HG02981 (cell line): ENCODE measurements around the gene COL1A1.

Experiments
- ATAC-seq: cut with Tn5 transposase; IDR thresholded peaks from one replicate; pipeline ENCODE4 v1.9.1; 2021; ENCODE audit warnings: mild to moderate bottlenecking, moderate library complexity; ENCODE audit not compliant: unreplicated experiment

COL1A1 gene

DNA sequence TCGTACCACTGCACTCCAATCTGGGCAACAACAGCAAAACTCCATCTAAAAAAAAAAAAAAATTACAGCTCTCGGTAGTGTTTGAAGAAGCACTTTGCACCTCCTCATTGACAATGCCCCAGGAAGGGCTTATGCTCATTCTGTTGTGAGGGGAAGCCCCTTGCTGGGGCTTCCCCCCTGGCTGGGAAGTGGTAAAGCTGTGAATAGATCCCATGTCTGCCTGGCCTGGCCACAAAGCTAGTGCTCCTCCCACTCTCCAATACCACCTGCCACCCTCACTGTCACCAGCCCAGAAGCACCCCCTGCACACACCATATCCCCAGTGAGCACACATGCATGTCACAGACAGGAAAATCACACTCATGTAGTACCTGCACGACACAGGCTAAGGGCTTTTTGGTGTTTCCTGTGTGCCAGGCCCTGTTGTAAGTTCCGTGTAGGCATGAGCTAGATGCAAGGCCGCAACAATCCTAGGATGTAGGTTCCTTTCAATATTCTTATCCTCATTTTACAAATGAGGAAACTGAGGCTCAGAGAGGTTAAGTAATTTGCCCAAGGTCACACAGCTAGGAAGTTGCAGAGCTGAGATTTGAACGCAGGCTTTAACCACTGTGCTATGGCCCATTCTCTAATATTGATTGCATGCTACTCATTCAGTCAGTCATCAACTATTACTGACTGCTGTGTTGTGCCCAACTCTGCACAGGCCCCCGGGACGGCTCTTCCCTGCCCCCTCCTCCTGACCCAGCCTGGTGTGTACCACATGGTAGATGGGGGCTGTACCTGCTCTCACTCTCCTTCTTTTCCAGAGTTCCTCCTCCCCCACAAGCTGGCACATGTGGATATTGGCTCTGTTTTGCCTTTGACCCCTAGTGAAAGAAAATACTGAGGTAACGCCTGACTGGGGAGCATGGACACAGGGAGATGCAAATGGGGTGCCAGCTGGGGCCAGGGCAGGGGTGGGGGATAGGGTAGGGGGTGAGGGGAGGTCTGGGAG, 11.9 kb upstream of the COL1A1 start:
- no peak for ATAC-seq

DNA sequence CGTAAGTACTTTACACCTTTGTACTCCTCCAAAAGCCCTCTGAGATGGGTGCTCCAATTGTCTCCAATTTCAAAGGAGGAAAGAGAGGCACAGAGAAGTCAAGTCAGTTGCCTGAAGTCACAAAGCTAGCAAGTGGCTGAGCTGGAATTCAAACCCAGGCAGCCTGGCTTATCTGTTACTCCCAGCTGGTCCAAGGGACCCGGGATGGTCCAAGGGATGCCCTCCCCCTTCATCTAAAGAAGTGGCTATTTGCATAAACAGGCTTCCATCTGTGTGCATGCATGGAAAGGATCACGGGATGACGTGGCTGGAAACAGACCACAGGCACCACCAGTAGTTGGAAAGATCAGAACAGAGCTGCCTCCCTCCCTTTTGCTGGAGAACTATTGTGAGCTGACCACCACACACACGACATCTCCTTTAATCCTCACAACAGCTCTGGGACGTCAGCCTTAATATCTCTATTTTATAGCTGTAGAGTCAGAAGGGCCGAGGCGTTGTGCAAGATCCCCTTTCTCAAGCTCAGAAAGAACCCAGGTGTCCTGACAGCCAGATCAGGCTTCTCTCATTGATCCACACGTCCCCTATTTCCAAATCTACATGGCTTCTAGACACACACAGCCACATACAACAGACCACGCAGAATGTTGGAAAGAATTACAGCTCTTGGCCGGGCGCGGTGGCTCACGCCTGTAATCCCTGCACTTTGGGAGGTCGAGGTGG, 10.9 kb upstream of the COL1A1 start:
- ATAC-seq = no peak

DNA sequence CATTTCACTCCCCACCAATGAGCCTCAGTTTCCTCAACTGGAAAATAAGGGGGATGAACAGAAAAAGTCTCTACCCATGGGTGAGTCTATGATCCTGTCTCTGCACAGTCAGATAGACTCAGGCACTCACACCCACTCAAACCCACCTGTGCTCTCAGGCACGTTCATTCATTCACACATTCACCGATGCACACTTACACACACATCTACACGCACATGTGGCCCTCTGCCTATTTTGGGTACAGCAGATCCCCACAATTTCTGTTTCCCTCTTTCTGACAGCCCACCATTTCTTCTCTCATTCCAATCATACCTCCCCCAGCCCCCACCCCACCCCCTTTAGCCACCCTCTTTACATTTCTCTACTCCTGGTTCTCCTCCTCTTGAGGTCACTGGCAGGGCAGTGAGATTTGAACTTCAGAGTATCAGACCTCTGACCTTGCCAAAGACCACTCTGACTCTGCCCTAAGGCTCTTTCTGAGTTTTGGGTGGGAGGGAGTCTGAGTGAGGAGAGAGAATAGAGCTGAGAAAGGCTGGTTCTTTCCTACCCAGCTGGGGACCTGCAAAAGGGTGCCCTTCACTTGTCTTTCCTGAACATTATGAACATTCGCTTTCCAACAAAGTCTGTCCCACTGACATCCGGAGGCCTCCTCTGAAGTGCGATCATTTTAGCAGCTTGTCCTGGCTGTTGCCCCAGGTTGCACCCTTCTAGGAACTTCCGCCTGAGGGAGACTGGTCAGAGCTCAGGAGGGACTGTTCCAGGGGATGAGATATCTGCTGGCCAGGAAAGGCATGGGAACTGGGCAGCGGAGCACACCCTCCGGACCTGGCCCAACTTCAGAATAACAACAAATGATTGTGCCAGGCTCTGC, 10.1 kb upstream of the COL1A1 start:
- no peak for ATAC-seq

DNA sequence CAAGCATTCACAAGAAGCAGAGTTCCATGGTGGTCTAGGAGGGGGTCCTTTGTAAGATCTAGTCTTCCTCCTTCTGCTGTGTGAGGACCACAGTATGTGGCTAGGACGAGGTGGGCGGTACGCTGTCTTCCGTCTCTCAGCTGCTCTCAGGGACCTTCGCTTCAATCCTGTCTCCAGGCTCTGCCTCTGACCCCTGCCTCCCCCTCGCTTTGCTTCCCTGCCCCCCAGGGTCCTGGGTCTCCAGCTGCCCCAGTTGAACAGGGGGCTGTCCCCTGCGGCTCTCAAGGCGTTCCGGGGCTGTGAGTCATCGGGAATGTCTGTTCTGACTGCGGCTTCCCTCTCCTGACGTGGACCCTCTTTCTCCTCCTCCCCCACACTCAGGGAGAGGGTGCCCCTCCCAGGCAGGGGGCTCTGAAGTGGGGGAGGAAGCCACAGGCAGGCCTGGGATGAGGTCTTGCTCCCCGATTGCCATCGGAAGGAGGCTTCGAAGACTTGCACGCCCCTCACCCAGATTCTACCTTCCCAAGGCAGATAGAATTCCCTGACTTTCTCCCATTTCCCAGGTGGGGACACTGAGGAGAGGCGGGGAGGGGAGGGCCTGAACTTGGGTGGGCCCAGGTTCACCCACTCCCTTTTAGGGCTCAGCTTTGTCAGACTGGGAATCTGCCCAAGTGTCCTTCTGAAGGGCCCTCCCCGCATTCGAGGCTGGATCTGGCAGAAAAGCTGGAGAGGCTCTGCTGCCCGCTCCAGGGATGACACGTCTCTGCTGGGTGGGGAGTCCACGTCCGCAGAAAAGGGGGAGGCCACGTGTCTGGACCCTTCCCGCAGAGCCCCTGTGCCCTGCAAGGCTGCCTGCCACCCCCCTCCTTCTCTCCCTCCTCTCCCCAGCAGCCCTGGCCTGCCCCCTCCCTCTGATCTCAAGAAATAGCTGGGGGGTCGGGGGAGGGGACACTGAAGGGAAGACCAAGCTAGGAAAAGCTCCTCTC, 9.1 kb upstream of the COL1A1 start:
- ATAC-seq = no peak

DNA sequence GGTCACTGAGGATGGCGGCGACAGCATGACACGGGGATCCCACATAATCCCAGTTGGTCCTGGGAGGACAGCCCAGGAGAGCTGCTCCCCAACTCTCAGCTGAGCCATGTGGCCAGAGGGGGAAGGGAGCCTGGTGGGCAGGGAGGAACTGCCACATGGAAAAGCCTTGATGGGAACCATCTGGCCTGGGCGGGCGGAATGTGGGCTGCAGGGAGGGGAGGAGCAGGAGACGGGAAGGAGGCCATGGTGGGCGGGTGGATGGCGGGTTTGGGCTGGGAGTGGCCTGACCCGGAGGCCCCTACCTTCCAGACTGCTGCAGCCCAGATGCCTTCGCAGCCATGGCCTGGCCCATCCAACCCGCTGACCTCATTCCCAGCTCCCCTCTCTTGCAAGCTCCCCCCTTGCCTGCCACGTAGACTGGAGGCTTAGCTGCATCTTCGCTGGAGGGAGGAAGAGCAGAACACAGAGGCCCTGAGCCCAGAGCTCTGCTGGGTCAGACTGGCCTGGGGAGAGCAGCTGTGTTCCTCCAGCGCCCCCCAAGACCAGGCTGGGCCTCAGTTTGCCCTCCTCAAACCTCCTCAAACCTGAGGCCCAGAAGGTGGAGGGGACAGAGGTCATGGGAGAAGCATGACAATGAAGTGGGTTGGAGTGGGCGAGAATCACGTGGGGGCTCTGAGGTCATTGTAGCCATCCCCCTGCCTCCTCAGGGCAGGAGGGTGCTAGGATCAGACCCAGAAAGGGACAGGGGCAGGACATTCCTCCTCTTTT, 8.2 kb upstream of the COL1A1 start:
- ATAC-seq = no peak

DNA sequence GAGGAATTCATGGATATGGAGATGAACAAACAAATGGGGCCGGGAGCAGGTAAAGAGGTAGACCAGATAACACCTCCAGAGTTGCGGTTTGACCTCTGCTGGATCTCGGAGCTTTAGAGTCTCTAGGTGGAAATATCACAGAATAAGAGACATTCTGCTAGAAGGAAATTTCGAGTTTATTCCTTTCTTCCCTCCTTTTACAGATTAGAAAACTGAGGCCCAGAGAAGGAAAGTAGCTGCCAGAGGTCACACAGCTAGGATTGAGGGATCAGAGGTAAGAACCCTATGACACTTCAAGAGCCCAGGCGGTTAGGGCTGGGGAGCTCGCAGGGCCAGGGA, 7.7 kb upstream of the COL1A1 start:
- ATAC-seq = no peak

DNA sequence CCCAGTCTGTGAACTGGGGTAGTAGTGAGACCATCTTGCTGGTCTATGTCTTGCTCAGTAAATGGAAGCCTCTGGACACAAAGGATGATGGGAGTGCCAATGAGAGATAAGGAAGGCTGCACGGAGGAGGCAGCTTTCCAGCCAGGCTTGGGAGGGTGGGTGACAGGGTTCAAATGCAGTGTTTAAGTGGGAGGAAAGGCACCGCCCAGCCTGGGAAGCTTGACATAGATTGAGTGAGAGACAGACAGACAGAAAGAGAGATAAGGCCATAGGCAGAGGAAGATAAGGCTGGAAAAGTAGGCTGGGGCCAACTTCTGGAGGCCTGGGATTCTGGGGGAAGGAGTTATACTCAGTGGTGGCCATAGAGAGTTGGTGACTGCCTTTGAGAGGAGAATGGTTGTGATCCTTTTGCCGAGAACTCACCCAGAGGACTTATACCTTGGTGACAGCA, 7.2 kb upstream of the COL1A1 start:
- no peak for ATAC-seq

DNA sequence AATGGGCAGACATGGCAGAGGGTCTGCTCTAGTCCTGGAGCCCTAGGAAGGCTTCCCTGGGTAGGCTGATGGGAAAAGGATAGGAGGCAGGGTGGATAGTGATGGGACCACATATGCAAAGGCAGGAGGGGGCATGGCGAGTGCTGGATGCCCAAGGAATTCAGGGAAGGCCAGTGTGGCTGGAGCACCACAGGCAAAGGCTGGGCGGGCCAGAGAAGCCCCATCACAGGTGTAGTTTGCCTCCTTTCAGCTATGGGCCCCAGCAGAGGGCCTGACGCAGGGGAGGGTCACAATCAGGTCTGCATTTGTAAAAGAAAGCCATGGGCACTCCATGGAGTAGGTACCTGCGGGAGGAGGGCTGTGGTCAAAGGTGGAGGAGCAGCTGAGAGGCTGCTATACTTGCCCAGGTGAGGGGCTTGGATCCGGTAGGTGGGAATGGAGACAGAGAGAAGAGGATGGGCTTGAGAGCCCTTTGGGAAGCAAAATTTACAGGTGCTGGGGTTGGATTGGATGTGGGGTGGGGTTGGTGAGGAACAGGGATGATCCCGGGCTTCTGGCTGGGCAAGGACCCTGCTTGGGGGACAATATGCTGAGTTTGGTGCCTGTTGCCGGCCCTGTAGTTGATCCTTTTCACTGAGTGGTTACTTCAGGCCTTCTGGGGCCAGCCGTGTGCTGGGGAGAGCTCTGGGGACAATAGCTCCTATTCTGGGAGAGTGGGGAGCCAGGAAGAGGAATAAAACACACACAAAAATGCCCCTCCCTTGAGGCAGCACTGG, 6.5 kb upstream of the COL1A1 start:
- ATAC-seq = no peak

DNA sequence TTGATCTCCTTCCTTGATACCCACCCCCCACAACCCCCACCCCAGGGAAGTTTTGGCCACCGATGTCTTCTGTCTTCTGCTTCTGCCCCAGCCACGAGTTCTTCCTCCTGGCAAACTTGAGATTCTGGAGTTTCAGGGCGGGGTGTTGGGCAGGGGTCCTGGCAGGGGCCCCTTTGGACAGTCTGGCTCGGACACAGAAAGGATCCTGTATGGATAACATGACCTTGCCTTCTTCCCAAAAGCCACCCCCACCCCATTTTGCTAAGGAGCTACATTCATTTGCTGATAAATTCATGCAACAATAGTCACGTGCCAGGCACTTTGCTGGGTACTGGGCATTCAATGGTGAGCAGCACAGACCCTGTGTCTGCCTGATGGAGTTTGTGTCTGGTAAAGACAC, 5.9 kb upstream of the COL1A1 start:
- no peak for ATAC-seq

DNA sequence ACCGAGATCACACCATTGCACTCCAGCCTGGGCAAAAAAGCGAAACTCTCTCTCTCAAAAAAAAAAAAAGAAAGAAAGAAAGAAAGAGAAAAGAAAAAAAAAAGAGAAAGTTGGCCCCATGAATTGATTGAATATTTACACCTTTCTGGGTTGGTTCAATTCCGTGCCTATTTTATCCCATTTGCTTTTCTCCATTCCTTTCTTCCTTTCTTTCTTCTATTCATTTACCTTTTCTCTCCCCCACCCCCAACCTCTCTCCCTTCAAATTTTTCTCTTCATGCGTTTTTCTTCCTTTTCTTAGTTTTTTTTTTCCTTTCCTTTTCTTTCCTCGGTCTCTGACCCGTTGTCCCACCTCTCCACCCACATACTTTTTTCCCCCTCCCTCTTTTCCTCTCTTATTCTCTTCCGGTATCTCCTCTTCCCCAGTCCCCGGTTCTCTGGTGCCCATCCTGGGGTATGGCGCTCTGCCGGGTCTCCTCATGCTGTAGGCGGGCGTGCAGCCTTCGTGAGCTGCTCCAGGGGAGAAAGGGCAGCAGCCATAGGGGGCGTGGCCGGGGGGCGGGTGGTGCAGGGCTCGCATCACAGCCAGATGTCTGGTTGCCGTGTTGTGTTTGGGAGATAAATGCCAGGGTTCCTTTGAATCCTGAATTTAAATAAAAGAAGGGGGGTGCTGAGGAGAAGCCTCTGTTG, 5.3 kb upstream of the COL1A1 start:
- no peak for ATAC-seq

DNA sequence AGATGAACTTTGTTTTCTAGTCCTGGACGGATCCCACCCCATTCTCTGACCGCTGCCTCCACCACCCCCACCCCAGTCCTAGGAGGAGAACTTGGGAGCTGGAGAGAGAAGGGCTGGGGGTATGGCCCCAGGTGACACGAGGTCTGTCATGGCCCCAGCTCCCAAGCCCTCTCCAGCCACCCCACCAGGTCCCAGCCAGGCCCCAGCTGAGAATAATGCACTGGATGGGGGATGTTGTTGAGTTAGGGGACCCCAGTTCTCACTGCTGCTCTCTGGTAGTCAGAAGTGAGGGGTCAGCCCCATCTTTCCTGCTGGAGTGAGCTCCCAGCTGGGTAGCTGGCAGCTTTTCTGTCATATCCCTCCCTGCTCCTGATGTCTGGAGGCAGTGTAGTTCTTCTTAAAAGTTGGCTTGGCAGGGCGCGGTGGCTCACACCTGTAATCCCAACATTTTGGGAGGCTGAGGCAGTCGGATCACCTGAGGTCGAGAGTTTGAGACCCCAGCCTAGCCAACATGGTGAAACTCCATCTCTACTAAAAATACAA, 4.6 kb upstream of the COL1A1 start:
- no peak for ATAC-seq

DNA sequence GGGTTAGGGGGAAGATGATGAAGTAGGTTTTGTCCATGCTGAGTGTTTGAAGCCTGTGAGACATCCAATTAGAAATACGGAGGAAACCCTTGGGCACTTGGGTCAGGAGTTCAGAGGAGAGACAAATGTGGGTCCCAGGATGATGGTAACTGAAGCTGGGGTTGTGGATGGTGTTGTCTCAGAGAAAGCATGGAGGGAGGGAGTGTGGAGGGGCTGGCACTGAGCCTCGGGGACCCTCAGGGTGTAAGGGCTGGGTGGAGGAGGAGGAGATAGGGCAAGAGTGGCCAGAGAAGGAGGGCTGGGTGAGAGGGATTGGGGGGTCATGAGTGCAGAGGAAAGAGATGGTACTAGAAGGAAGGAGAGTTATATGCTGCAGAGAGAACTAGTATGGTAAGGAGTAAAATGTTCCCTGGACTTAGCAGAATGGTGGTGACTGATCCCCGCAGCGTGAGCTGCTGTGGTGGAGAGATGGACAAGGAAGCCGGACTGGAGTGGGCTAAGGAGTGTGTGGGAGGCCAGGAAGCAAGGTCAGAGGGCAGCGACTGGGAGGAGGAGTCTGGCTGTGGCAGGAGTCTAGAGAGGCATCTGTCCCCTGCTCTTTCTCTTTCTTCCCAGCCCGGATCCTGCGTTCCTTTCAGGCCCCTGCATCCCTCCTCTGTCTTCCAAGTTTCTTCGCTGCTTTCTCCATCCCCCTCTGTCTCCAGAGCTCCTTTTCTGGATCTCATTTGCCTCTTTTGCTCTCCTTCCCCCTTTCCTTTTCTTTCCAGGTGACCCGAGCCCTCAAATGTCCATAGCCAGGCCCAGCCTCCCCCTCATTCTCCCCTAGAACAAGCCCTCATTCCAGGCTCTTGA, 3.9 kb upstream of the COL1A1 start:
- no peak for ATAC-seq

DNA sequence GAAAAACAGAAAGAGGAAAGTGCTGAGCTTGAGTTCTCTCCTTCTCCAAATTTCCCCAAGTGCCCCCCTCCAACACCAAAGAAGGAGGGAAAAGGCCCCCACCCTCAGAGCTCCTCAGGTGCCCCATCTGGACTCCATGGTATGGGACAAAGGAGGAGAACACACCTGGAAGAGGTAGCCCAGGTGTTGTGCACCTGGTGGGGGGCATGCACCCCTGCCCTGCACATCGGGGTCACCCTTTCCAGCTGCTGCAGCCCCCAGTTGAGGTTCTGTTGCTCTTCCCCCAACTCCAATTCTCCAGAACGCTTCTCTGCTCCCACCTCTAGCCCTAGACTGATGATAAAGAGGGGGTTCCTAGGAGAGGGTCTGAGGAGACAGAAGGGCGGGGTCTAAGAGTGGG, 3.0 kb upstream of the COL1A1 start:
- ATAC-seq = no peak

DNA sequence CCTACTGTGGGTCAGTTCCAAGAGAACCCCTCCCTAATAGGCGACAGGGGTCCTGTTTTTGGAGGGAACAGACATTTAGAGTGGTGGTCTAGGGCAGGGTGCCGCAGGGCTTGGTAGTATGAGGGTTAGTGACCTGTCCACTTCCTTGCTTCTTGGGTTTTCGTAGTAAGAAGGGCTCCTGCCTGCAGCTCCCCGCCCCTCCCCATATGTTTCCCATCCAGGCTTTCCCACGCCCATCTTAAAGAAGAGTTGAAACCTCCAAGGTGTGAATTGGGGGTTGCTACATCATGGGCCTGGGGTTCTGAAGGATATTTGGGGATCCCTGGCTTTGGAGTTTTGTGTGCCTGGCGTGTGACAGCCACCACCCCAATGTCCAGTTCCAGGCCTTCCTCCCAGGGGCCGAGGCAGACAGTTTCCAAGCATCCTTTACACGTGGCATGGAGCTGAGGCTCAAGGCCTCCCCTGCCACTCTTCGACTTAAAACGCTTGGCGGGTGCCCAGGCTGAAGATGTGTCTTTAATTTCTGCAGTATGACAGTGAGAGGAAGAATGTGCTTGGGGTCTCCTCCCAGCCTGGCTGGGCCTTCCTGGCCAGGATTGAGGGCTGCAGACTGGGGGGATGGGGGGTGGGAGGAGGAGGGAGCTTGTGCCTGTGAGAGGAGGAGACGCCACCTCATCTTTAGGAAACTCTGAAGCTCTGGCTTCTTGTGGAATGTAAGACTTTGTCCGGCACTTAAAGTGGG, 2.3 kb upstream of the COL1A1 start:
- ATAC-seq = no peak

DNA sequence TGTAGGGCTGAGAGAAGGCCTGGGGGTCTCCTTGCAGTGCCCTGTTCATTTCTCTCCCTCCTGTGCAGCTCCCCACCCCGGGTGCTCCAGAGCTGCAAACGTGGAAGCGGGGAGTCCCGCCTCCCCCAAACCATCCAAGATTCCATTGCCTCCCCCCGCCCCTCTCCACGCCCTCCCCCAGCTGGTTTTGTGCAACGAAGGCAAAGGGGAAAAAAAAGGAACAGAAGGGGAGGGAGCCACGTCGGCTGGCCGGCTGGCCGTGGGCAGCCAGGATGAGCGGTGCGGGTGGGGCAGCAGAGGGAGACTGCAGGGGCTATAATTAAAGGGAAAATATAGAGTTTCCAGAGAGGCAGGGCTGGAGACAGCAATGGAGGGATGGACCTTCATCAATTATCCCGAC, 1.7 kb upstream of the COL1A1 start:
- no peak for ATAC-seq
